ENCODE results near the gene SDE2.

DNA sequence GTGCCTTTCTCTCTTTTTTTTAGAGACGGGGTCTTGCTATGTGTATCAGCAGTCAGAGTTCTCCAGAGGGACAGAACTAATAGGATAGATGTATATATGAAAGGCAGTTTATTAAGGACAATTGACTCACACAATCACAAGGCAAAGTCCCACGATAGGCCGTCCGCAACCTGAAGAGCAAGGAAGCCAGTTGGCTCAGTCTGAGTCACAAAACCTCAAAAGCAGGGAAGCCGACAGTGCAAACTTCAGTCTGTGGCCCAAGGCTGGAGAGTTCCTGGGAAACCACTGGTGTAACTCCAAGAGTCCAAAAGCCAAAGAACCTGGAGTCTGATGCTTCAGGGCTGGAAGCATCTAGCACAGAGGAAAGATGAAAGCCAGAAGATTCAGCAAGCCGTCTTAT lies 47.1 kb upstream of the SDE2 start:
- TF ChIP-seq POLR2A (IDR thresholded peaks at IDR 0.05; ENCODE audit: low read depth, low read length) = no peak
- no peak for TF ChIP-seq FOS (IDR thresholded peaks at IDR 0.05; ENCODE audit: low read depth, low read length)
- TF ChIP-seq, protein P1, sequence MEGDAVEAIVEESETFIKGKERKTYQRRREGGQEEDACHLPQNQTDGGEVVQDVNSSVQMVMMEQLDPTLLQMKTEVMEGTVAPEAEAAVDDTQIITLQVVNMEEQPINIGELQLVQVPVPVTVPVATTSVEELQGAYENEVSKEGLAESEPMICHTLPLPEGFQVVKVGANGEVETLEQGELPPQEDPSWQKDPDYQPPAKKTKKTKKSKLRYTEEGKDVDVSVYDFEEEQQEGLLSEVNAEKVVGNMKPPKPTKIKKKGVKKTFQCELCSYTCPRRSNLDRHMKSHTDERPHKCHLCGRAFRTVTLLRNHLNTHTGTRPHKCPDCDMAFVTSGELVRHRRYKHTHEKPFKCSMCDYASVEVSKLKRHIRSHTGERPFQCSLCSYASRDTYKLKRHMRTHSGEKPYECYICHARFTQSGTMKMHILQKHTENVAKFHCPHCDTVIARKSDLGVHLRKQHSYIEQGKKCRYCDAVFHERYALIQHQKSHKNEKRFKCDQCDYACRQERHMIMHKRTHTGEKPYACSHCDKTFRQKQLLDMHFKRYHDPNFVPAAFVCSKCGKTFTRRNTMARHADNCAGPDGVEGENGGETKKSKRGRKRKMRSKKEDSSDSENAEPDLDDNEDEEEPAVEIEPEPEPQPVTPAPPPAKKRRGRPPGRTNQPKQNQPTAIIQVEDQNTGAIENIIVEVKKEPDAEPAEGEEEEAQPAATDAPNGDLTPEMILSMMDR (conservative IDR thresholded peaks at IDR 0.05; ENCODE audit: low read depth, low read length) = no peak
- no peak for TF ChIP-seq USF2 (IDR thresholded peaks at IDR 0.05; ENCODE audit: low read depth, low read length)
- TF ChIP-seq SMC3 (IDR thresholded peaks at IDR 0.05; ENCODE audit: low read depth, low read length) = no peak
- no peak for TF ChIP-seq RAD21 (IDR thresholded peaks at IDR 0.05; ENCODE audit: low read length)
- TF ChIP-seq RFX5 (IDR thresholded peaks at IDR 0.05; ENCODE audit: low read depth, low read length) = no peak
- no peak for TF ChIP-seq CEBPB (IDR thresholded peaks at IDR 0.05; ENCODE audit: low read depth, low read length)
- no peak for TF ChIP-seq ELK1 (IDR thresholded peaks at IDR 0.05; ENCODE audit: borderline replicate concordance, low read depth, low read length)
- no peak for TF ChIP-seq MXI1 (IDR thresholded peaks at IDR 0.05; ENCODE audit: borderline replicate concordance, low read depth, low read length)
- TF ChIP-seq MAZ (IDR thresholded peaks at IDR 0.05; ENCODE audit: borderline replicate concordance, low read depth, low read length) = no peak
- no peak for TF ChIP-seq NFE2L2 (IDR thresholded peaks at IDR 0.05; ENCODE audit: low read depth, low read length)
- no peak for TF ChIP-seq RCOR1 (IDR thresholded peaks at IDR 0.05; ENCODE audit: insufficient replicate concordance, low read length)
- no peak for TF ChIP-seq MAFK (IDR thresholded peaks at IDR 0.05; ENCODE audit: low read depth, low read length)

Measured in IMR-90 (cell line).